Mucosa of gallbladder (tissue), 1 donor: ENCODE data around the gene IMPG1. TPM values are rescaled to one million over a fixed set of nuclear protein-coding genes. Genes with fewer than 3 reads are reported as not detected.
A peak's percentile ranks its signal among the peaks of the same experiment; 100 is the strongest.
"Not testable (repeated sequence)": the region's sequence is repeated elsewhere in the genome, so short reads cannot be mapped to it uniquely, and the experiment has no call there.

Experiments used
- DNase-seq: peaks from one replicate; pipeline ENCODE4 v3.0.0-alpha.2; 2020; ENCODE audit warnings: low spot score
- total RNA-seq: library from RNA; stranded (reverse); gene quantifications from one replicate; pipeline ENCODE4 v1.2.1, GENCODE V29; 2021
- donor health status: DM: no; HTN: no; CAD: no.

The IMPG1 gene
- total RNA-seq, 1 donor from 2014 or later, result not detected

GRCh38 chr6:75946146-75946831 lies 126.2 kb downstream of the IMPG1 start:
- DNase-seq, result no peak

- no peak for DNase-seq
These were observed 129.1 kb downstream of the IMPG1 start for GRCh38 chr6:75943381-75943780.

GRCh38 chr6:75941509-75941908 lies 131.0 kb downstream of the IMPG1 start:
- DNase-seq, result no peak

DNA sequence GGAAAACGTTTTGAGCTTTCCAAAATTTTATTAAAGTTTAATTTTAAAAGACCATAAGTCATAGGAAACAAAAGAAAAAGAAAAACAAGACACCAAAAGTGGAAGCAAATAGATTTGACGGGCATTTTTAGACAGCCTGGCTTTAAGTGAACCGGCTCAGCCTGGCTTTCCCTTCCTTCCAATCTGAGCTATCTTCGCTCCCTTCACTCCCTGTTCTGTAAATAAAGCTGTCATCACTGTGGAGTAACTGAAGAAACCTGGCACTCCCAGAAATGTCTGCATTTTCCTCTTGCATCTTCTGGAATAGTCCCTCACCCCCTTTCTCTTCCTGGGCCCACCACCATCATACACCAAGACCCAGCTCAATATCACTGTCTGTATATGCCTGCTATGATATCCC lies 131.9 kb downstream of the IMPG1 start:
- DNase-seq, result no peak

DNA sequence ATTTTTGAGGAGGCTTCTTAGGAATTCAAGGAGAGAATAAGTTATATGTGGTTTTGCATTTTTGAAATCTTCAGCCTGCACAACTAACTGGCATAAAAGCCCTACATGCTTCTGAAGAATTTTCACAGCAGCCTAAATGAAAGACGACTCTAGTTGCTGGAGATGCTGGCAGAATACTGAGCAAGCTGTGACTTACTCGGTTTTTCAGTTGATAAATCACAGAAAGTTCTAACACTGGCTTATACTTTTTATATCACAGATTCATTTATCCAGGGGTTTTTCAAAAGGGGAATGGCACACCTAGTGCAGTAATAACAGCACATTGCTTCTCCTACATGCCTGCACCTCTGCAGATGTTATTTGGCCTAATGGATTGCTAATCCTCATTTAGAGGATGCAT lies 134.6 kb downstream of the IMPG1 start:
- no peak for DNase-seq

GRCh38 chr6:75936682-75937081 lies 135.8 kb downstream of the IMPG1 start:
- DNase-seq, result no peak

- DNase-seq, result no peak
These were observed 137.0 kb downstream of the IMPG1 start for GRCh38 chr6:75935473-75935793.

DNA sequence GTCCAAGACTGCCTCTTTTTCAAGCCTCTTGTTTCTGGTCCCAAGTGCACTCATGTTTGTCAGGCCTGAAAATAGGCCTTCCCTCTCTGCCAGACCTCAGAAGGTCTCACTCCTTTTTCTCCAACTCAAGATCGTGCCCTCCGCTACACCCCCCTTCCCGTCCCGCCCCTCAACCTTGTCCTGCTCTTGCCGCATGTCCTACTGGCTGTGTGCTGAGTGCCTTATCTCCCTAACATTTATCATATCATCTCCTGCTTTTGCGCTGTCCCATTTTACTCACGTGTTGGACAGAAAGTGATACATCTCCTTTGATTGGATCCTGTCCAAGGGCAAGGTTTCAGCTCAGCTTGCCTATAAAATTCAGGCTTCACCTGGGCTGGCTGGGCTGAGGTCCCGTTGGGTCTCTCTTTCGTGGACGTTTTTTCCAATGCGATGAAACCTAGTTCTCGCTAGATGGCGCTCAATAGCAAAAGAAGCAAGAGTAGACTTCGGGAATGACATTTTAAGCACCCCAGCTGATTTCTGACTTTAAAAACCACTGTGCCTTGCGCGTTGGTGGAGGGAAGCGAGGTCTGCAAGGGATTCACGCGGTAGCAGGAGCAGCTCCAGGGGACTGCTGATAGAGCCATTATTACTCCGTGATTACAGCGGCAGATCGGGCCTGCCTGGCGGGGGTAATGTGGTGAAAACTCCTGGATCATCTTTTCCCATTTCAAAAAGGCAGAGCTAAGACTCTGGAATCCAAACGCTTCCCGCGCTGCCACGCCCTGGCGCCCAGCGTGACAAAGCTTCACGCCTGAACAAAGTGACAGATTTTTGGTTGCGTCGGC lies 137.6 kb downstream of the IMPG1 start:
- DNase-seq, result peak; percentile 49

DNA sequence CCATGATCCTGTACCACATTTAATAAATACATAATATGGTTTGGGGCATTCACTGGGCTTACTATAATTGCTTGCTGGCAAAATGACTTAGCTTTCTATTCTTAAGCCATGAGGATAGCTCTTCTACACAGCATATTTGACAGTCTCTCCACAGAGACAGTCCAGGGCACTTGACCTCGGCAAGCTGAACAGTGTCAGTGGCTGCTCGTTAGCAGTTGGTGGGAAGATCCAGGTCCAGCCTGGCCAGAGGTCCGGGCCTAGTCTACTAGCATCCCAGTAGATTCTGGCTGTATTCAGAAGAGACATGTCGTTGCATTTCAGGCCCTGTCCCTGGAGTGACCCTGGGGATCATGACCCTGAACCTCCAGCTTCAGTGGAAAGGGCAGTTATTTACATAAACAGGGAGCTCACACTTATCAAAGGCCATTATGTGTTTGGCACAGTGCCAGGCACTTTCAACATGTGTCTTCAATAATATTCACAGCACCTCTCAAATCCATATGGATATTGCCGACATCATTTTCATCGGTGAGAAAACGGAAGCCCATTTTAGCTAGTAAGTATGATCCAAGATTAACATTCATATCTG lies 139.0 kb downstream of the IMPG1 start:
- DNase-seq, result no peak

DNA sequence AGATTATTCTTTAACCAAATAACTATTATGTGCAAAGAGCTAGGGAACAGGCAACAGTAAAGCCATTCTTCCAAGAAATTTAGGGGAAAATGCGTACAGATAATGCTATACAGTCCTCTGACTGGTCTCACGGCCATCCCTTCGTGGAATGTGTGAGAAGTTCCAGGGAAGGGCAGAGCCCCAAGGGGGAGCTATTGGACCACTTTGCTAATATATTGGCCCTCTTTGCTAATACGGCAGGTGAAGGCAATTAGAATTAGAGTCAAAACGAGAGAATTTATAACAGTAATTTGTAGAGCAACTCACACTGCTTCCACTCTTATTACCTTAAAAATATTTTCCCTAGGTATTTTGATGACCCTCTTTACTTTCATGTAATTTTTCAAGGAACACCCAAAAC lies 140.4 kb downstream of the IMPG1 start:
- no peak for DNase-seq

DNA sequence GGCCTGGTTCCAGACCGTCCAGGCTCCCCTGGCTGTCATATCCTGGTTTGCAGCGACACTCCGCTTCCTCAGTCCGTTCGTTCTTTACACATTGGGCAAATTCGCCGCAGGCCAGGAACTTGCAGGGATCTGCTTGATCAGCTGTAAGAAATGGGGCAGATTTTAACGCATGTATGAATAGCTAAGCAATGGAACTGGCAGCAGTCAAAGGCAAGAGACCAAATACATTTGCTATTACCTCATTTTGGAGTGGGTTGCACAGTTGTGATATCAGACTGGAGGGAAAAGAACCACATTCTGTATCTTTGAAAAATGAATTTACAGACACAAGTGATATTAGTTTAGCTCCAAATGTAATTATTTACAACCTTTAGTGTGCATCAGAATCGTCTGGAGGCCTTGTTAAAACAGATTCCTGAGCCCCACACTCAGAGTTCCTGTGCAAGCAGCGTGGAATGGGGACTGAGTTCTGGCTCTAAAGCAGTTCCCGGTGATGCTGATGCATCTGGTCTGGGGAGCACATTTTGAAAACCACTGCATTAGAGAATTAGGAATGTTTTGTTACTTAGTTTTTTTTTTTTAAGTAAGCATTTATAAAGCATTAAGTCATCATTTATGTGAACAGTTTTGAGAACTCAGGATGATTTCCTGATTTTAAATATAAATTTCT lies 141.3 kb downstream of the IMPG1 start:
- DNase-seq, result no peak

DNA sequence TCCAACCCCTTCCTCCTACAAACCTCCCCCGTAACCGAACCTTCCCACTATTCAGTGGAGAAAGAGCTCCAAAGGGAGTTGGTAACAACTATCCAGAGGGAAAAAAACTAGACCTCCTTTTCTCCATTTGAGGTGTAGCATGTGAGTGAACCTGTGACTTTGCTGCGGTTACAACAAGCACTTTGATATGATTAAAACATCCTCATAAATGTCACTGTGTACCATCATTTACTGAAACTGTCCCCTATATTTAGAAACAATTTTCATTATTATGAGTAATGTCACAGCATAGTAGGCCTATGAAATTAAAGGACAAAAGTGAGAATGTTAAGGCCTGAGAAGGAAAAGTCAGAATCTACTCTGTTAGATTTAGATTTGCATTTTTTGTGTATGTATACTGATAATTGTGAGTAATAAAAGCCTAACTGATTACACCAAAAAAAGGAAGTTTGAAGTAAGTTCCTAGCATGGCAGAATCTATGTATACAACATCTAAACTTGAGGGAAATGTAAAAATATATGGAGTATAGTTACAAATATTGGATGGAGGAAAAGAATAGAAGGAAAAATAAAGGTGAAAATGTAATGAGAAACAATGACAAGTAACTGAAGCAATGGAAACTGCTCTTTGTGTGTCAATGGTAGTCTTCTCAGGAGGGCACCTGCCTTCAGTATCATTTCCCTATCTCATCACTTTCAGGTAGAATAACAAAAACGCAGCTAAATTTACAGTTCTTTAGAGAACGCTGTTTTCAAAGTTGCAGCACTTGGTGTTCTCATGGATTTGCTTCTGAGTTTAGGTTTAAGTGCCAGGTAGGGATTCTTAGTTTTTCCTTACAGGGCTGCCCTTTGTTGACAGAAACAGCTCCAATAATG lies 145.9 kb downstream of the IMPG1 start:
- no peak for DNase-seq

GRCh38 chr6:75922226-75922625 lies 150.2 kb downstream of the IMPG1 start:
- no peak for DNase-seq

DNA sequence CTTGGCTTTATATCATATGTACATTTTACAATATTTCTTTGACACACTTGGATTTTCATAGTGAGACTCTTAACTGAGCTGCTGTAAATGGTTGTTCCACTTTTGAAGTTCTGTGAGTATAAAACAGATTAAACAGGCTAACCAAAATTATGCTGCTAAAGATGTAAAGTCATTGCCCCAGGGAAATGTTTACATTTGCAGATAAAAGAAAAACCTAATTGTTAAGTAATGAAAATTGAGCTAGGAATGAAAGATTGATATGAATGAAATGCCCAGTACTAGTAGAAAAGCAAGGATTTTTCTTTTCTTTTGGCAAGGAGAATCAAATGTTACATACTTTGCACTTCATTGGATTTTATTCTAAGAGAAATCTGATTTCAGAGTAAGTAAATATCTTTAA lies 159.4 kb downstream of the IMPG1 start:
- DNase-seq, result no peak

DNA sequence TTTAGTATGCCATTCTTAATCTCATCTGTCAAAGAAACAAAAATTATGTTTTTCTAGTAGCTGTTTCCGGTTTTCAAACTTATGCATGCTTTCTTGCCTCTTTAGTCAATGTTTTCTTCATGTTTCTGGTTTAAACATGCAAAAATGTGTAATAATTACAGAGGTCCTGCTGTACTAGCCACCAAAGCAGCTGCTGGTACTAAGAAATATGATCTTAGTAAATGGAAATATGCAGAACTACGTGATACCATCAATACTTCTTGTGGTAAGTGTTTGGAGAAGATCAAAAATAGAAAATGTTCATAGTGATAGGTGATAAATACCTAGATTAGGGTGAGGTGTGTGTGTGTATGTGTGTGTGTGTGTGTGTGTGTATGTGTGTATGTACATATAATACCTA lies 165.0 kb downstream of the IMPG1 start:
- no peak for DNase-seq

DNA sequence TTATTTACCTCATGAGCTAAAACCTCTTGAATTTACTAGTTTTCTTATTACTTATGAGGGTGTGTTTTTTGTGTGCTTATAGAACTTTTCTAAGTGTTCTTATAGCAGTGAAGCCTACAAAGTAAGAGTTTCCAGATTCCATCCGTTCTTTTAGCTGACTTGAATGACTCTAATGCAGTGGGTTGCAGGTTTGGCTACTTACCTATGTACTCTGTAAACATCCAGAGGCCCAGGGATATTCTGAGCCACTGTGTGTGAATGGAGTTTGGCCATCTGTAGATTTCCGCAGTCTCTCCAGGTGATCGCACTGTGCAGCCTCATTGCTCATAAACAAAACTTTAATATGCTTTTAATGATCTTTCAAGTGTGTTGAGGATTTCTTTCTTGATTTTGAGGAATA lies 165.6 kb downstream of the IMPG1 start:
- no peak for DNase-seq

- DNase-seq, result not testable (repeated sequence)
These were observed 167.3 kb downstream of the IMPG1 start for GRCh38 chr6:75905129-75905528.

DNA sequence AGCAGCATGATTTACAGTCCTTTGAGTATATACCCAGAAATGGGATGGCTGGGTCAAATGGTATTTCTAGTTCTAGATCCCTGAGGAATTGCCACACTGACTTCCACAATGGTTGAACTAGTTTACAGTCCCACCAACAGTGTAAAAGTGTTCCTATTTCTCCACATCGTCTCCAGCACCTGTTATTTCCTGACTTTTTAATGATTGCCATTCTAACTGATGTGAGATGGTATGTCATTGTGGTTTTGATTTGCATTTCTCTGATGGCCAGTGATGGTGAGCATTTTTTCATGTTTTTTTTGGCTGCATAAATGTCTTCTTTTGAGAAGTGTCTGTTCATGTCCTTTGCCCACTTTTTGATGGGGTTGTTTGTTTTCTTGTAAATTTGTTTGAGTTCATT lies 172.2 kb downstream of the IMPG1 start:
- DNase-seq, result not testable (repeated sequence)

GRCh38 chr6:75896526-75896925 lies 175.9 kb downstream of the IMPG1 start:
- no peak for DNase-seq

DNA sequence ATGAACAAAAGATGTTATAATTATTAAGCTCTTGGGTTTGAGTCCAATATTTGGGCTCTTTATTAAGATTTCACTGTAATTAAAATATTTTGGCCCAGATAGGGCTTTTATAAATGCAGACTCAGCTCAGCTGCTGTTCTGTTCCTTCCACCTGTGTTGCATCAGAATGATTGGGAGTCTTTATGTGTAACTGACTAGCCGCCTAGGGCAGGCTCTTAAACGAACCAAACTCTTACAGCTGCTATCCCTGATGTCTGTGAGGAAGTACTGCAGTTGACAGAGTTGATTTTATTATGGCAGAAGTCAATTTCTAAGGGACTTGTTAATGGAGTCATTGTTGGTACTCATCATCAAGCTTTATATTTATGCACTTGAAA lies 178.7 kb downstream of the IMPG1 start:
- DNase-seq, result no peak

DNA sequence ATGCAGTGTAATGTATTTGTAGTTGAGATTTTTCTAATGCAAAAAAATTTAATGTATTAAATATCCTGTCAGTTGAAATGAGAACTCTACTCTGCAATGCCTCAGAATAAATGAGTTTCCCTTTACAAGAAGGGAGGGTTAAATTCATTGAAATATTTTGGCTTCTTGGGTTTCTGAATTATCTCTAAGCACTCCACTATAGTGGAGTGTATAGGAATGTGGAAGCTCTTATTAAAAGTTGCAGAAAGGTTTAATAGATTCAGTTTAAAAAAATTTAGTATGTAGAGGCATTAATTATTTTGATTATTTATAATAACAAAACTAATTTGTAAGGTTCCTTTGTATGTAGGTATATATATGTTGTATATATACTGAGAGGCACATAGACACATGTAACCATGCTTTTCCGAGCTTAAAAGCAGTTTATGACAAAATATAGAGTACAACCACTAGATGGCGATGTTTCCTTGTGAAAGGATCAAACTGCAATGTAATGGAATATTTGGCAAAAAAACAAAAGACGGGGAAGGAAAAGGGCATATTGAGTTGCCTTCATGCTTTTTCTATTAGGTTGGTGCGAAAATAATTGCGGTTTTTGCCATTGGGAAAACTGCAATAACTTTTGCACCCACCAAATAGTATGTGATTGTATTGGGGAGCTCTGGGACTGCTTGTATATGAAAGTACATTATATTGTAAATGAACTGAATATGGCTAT lies 179.2 kb downstream of the IMPG1 start:
- no peak for DNase-seq
